Measurements from ENCODE around the gene RAB5A.

The RAB5A gene

GRCh38 chr3:19901337-19901736, 45.6 kb upstream of the RAB5A start:
- peak in 1 of 2 experiments; percentile 37 for DNase-seq (ENCODE audit: low read depth in 1 of 2, low spot score in 1 of 2)
- Histone ChIP-seq H3K27me3 (ENCODE audit: insufficient read depth, poor library complexity, severe bottlenecking) (no peaks in the 10 kb centered on the region), H3K27ac (replicated peaks) (peak overlapping the region; percentile 26), H3K4me3 (replicated peaks; ENCODE audit: insufficient read depth, low read length) (no peak overlapping the region)
- TF ChIP-seq REST (IDR thresholded peaks at IDR 0.05; ENCODE audit: insufficient replicate concordance, low read depth) (no peak), SPI1 (IDR thresholded peaks at IDR 0.05; ENCODE audit: borderline replicate concordance, low read depth) (0 out of 2 replicates have a peak, but pooled peaks have one; percentile 1)

GRCh38 chr3:19901918-19902317, 45.0 kb upstream of the RAB5A start:
- peak; percentile 35 to 74 for DNase-seq (ENCODE audit: low read depth in 1 of 2, low spot score in 1 of 2)
- H3K27me3 ChIP-seq (ENCODE audit: insufficient read depth, poor library complexity, severe bottlenecking), result no peaks in the 10 kb centered on the region
- no peak overlapping the region for H3K4me3 ChIP-seq (replicated peaks; ENCODE audit: insufficient read depth, low read length)
- H3K27ac ChIP-seq (replicated peaks), result peak overlapping the region; percentile 26
- TF ChIP-seq REST (IDR thresholded peaks at IDR 0.05; ENCODE audit: insufficient replicate concordance, low read depth) (no peak), SPI1 (IDR thresholded peaks at IDR 0.05; ENCODE audit: borderline replicate concordance, low read depth) (no peak), CTCF (IDR thresholded peaks at IDR 0.05; ENCODE audit: insufficient read depth, low read length) (no peak), POLR2AphosphoS5 (IDR thresholded peaks at IDR 0.05; ENCODE audit: low read depth) (no peak), GABPA (IDR thresholded peaks at IDR 0.05; ENCODE audit: low read depth) (no peak)

- TF ChIP-seq REST (IDR thresholded peaks at IDR 0.05; ENCODE audit: insufficient replicate concordance, low read depth) (no peak), POLR2AphosphoS5 (IDR thresholded peaks at IDR 0.05; ENCODE audit: low read depth) (no peak), SPI1 (IDR thresholded peaks at IDR 0.05; ENCODE audit: borderline replicate concordance, low read depth) (no peak), CTCF (IDR thresholded peaks at IDR 0.05; ENCODE audit: insufficient read depth, low read length) (no peak), GABPA (IDR thresholded peaks at IDR 0.05; ENCODE audit: low read depth) (no peak)
- Histone ChIP-seq H3K4me3 (replicated peaks; ENCODE audit: insufficient read depth, low read length) (no peak overlapping the region), H3K27ac (replicated peaks) (no peak overlapping the region)
These were observed 43.2 kb upstream of the RAB5A start for GRCh38 chr3:19903649-19904048.

More at GRCh38 chr3:19903649-19904048, 43.2 kb upstream of the RAB5A start:
- no peak for DNase-seq (ENCODE audit: low read depth in 1 of 2, low spot score in 1 of 2)
- no peaks in the 10 kb centered on the region for H3K27me3 ChIP-seq (ENCODE audit: insufficient read depth, poor library complexity, severe bottlenecking)
